HL-60 (cell line): ENCODE data around the gene C20orf202.

Source experiments
- DNase-seq, 2 experiments: peaks; one replicate each; pipeline ENCODE4 v3.0.0-alpha.2; 2010 to 2020; ENCODE audit warnings: low read depth in 1 of 2, low spot score in 1 of 2
- H3K27ac ChIP-seq: fragments of 250-450 bp; sonication (Bioruptor Pico); replicated peaks from 2 replicates; pipeline ENCODE4 v1.5.1; 2020; ENCODE audit warnings: mild to moderate bottlenecking, moderate library complexity
- H3K27me3 ChIP-seq: fragments of 250-450 bp; sonication (Bioruptor Pico); 2 replicates; pipeline ENCODE4 v1.5.1; 2021; ENCODE audit warnings: mild to moderate bottlenecking, moderate library complexity; ENCODE audit not compliant: insufficient read depth, poor library complexity, severe bottlenecking
- H3K4me3 ChIP-seq: replicated peaks from 2 replicates; pipeline ENCODE4 v1.5.1; 2011; ENCODE audit warnings: mild to moderate bottlenecking, control low read depth, low read length; ENCODE audit not compliant: insufficient read depth
- GABPA ChIP-seq: IDR thresholded peaks from 2 replicates; pipeline ENCODE4 v1.6.1; 2012; ENCODE audit warnings: low read depth
- POLR2AphosphoS5 ChIP-seq: IDR thresholded peaks from 2 replicates; pipeline ENCODE4 v1.6.1; 2012; ENCODE audit warnings: low read depth
- REST ChIP-seq: IDR thresholded peaks from 2 replicates; pipeline ENCODE4 v1.6.1; 2012; ENCODE audit warnings: low read depth; ENCODE audit not compliant: insufficient replicate concordance
- SPI1 ChIP-seq: IDR thresholded peaks from 2 replicates; pipeline ENCODE4 v1.6.1; 2012; ENCODE audit warnings: low read depth, mild to moderate bottlenecking, borderline replicate concordance
- TF ChIP-seq, protein P1 (sequence below): IDR thresholded peaks from one replicate; pipeline ENCODE4 v1.5.1; 2011; ENCODE audit warnings: low read length, control low read depth, inconsistent platforms; ENCODE audit not compliant: insufficient read depth

C20orf202 gene

GRCh38 chr20:1195226-1195625 lies 8.0 kb upstream of the C20orf202 start:
- Histone ChIP-seq H3K27me3 (peaks cover 4% of the 10 kb centered on the region), H3K4me3 (no peak overlapping the region), H3K27ac (no peak overlapping the region)
- no peak for DNase-seq
- TF ChIP-seq SPI1 (no peak), POLR2AphosphoS5 (no peak), REST (no peak)
- TF ChIP-seq, protein P1, sequence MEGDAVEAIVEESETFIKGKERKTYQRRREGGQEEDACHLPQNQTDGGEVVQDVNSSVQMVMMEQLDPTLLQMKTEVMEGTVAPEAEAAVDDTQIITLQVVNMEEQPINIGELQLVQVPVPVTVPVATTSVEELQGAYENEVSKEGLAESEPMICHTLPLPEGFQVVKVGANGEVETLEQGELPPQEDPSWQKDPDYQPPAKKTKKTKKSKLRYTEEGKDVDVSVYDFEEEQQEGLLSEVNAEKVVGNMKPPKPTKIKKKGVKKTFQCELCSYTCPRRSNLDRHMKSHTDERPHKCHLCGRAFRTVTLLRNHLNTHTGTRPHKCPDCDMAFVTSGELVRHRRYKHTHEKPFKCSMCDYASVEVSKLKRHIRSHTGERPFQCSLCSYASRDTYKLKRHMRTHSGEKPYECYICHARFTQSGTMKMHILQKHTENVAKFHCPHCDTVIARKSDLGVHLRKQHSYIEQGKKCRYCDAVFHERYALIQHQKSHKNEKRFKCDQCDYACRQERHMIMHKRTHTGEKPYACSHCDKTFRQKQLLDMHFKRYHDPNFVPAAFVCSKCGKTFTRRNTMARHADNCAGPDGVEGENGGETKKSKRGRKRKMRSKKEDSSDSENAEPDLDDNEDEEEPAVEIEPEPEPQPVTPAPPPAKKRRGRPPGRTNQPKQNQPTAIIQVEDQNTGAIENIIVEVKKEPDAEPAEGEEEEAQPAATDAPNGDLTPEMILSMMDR: no peak

- H3K27me3 ChIP-seq: peaks cover 4% of the 10 kb centered on the region
- no peak overlapping the region for H3K27ac ChIP-seq
These were observed 6.6 kb upstream of the C20orf202 start for GRCh38 chr20:1196634-1197033.

DNA sequence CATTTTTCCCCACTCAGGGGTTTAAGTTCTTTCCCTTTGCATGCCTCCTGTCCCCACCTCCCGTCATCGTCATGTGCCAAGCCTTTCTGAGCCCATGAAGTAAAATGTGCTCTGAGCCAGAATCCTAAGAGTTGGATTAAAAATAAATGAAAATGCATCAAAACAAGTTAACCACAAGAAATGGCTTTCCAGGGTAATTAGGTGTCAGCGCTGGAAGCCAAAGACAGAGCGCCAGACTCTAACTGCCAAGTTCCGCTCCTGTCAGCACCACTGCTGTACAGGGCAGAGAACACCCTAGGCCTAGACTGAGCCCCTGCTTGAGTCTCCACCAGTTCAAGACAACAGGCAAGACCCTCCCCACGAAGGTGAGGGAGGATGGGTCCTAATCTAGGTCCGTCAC lies 5.5 kb upstream of the C20orf202 start:
- TF ChIP-seq, protein P1: no peak
- TF ChIP-seq GABPA (no peak), SPI1 (no peak), POLR2AphosphoS5 (no peak), REST (no peak)
- H3K27ac ChIP-seq: no peak overlapping the region
- no peak overlapping the region for H3K4me3 ChIP-seq
- DNase-seq: no peak
- peaks cover 4% of the 10 kb centered on the region for H3K27me3 ChIP-seq

More at GRCh38 chr20:1196634-1197033, 6.6 kb upstream of the C20orf202 start:
- TF ChIP-seq REST (no peak), SPI1 (no peak), POLR2AphosphoS5 (no peak), GABPA (no peak)
- TF ChIP-seq, protein P1: no peak
- DNase-seq: peak in 1 of 2 experiments; percentile 39
- H3K4me3 ChIP-seq: no peak overlapping the region
